GM18505 (cell line): ENCODE measurements around the gene PPM1L.
A peak's percentile ranks its signal among the peaks of the same experiment; 100 is the strongest.

Source experiments
- ATAC-seq: cut with Tn5 transposase; IDR thresholded peaks from one replicate; pipeline ENCODE4 v1.9.1; 2021; ENCODE audit not compliant: unreplicated experiment
- POLR2A ChIP-seq: IDR thresholded peaks from 4 replicates; pipeline ENCODE4 v1.6.1; 2011; ENCODE audit warnings: borderline replicate concordance; ENCODE audit not compliant: insufficient read depth, insufficient read length; ENCODE audit errors: extremely low read depth

Gene PPM1L

GRCh38 chr3:160931474-160931873 lies 175.4 kb downstream of the PPM1L start:
- no peak for ATAC-seq
- no peak for TF ChIP-seq POLR2A

DNA sequence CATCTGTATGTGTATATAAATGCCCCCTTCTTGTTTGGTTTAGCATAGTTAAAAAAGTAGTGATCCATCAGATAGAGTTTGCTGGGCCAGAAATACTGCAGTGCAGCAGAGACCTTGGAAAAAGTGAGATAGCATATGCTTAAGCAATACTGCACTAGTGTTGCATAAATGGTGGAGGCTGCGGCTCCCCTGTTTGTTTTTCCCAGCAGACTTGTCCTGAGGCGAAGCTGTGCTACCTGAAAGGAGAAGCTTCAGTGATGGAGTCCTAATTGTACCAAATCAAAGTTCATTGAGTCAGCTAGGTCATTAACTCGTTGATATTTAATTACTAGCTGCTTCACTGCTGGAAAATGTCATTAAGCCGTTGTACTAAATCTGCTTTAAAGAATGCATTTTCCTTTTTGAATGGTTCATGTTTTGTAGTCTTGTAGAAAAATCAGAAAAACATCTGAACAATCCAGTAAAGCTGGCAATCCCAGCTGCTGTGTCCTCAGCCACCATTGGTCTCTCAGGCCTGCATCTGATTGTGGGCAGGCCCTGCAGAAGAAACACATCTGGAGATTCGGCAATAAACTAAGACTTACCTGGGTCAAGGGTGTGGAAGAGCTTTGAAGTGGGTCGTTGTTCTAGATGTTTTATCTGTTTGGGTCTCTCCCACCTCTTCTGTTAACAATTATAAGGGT lies 179.5 kb downstream of the PPM1L start:
- ATAC-seq: no peak
- TF ChIP-seq POLR2A: no peak

DNA sequence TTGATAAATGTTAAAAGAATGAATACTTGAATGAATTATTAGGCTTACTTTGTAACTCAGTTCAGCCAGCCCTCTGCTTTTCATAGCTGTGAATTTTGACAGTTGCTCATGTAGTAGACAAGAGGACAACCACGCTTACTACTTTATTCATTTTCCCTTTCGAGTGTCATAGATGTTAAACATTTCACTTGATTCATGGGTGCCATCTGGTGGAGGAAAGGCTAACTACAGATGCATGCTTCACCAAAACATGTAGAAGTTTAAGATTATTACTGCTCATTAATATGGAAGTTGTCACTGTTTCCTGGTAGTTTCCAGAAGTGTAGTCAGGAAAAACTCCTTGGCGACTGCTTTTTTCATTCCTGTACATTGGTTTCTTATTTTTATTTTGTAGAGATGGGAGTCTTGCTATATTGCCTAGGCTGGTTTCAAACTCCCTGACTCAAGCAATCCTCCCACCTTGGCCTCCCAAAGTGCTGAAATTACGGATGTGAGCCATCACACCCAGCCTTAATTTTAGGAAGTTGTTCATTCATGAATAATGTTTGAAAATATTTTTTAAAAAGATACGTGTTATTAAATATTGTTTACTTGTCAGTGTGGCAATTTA lies 186.0 kb downstream of the PPM1L start:
- TF ChIP-seq POLR2A: no peak
- ATAC-seq: peak; percentile 90

DNA sequence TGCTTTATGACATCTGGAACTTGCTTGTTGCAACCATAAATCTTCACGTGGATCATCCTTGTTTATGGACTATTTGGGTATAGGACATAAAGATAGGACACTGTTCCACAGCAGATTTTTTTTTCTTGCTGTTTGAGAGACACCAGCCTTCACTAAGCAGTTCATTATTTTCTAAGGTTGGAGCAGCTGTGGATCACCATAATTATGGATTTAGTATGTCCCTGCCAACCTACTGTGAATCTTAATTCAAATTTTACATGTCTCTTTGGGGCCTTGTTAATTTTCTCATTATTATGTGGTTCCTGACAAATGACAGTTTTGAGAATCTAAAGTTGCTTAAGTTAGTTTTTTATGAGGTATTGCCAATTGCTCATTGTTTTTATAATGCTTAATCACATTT lies 188.0 kb downstream of the PPM1L start:
- ATAC-seq: no peak

GRCh38 chr3:160945336-160945735 lies 189.3 kb downstream of the PPM1L start:
- ATAC-seq: no peak
- TF ChIP-seq POLR2A: no peak

More for the DNA sequence above, 188.0 kb downstream of the PPM1L start:
- no peak for TF ChIP-seq POLR2A

DNA sequence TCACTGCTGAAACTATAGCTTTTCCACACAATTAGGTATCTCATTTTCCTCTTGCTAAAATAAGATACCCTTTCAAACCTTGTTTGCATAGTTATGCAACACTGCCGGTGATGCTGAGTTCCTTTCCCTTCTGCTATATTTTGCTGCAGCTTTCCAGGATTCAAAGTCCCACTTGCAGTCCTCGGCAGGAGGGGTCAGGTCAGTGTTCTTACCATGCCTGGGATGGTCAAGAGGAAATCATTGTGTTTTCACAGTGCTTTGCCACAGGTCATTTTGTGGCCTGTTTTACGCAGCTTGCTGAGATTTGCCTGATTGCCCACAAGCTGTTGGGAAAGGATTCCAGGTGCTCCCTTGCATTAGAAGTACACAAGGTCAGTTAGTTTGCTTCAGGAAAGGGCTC lies 192.2 kb downstream of the PPM1L start:
- ATAC-seq: no peak
- TF ChIP-seq POLR2A: no peak

DNA sequence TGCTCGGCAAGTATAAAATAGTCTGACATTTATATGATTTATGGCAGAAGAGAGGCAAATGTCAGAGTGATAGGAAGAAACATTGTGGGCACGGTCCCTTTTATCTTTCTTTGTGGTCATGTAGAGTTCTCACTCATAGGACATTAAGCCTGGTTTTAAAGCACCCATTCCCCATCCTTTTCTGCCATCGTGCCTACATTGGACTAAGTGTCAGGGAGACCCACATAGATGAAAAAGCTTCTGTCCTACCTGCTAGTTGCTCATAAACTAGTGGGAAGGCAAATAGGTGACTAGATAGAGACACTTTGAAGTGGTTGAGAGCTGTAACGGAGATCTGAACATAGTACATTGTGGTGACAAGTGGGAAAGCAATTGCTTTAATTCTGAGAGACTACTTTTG lies 193.4 kb downstream of the PPM1L start:
- no peak for ATAC-seq
- TF ChIP-seq POLR2A: no peak

DNA sequence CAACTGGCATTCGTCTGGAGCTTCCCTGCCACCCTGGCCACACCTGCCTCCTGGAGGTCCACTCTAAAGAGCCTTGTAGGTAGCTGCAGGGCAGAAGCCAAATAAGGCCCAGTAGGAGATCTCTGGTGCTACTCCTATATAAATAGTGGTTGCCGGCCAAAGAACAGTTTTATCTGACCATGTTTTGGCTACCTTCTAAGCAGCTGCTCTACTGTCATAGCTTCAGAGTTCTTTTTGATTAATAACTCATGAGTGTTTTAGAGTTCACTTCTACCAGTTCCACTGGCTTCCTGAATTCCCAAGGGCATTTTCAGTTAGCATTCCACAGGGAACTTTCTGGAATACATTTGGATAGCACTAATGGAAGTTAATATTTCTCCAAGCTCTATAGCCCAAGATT lies 194.5 kb downstream of the PPM1L start:
- ATAC-seq: no peak
- no peak for TF ChIP-seq POLR2A

- no peak for ATAC-seq
These were observed 194.9 kb downstream of the PPM1L start for GRCh38 chr3:160950954-160951353.

GRCh38 chr3:160951642-160952487 lies 195.8 kb downstream of the PPM1L start:
- no peak for ATAC-seq
- TF ChIP-seq POLR2A: no peak

More at GRCh38 chr3:160950954-160951353, 194.9 kb downstream of the PPM1L start:
- no peak for TF ChIP-seq POLR2A

DNA sequence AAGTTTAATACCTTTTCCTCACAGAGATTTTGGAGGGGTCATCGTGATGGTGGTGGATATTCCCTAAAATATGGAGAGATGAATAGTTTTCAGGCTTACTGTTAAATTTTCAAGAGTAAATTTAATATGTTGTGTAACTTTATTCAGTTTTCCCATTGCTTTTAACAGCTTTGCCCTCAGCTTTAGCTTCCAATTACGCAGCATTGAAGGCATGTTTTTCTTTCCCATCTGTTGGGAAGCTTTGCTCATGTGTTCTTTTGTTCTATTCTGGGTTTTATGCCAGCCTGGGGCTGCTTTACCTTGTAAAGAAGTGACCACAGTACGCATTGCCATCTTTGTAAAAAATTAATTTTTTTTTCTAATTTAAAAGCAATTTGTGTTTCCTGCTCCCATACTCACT lies 197.7 kb downstream of the PPM1L start:
- no peak for TF ChIP-seq POLR2A
- no peak for ATAC-seq

- no peak for TF ChIP-seq POLR2A
- peak; percentile 89 for ATAC-seq
These were observed 200.8 kb downstream of the PPM1L start for GRCh38 chr3:160956785-160957184.

- no peak for ATAC-seq
- TF ChIP-seq POLR2A: no peak
These were observed 204.5 kb downstream of the PPM1L start for GRCh38 chr3:160960568-160960967.
